K562 (cell line): ENCODE measurements around the gene PRPF6. TPM values are rescaled to one million over a fixed set of nuclear protein-coding genes. Genes with fewer than 3 reads are reported as not detected.

Experiments used
- BHLHE40 ChIP-seq: IDR thresholded peaks from 2 replicates; pipeline ENCODE4 v1.6.1; 2011; ENCODE audit warnings: low read length, improper control_type of control experiment
- CBFB ChIP-seq: sonication (generic); formaldehyde crosslinking; IDR thresholded peaks from 2 replicates; pipeline ENCODE4 v1.4.0; 2020; ENCODE audit warnings: mild to moderate bottlenecking, missing genetic modification reagents
- CTBP1 ChIP-seq: fragments of 450-650 bp; IDR thresholded peaks from 2 replicates; pipeline ENCODE4 v1.6.1; 2016; ENCODE audit warnings: borderline replicate concordance
- DPF2 ChIP-seq: fragments of 450-650 bp; IDR thresholded peaks from 2 replicates; pipeline ENCODE4 v1.6.1; 2016
- ERF ChIP-seq: fragments of 450-650 bp; formaldehyde crosslinking; IDR thresholded peaks from 2 replicates; pipeline ENCODE4 v1.4.0; 2020; ENCODE audit warnings: mild to moderate bottlenecking, mixed read lengths
- FOXA3 ChIP-seq, 2 experiments: fragments of 450-650 bp in 1 of 2; sonication (generic) in 1 of 2; formaldehyde crosslinking; IDR thresholded peaks in 1 of 2; conservative IDR thresholded peaks in 1 of 2; 2 replicates each; pipeline versions ENCODE4 v1.4.0 to v1.8.0; 2020 to 2022; ENCODE audit warnings: mild to moderate bottlenecking in 2 of 2, missing genetic modification reagents in 1 of 2
- HNRNPK ChIP-seq: fragments of 200-400 bp; formaldehyde crosslinking; IDR thresholded peaks from one replicate; pipeline ENCODE4 v1.6.1; 2018; ENCODE audit warnings: mild to moderate bottlenecking, low read depth, low read length; ENCODE audit not compliant: poor library complexity, severe bottlenecking
- KAT2B ChIP-seq: IDR thresholded peaks from one replicate; pipeline ENCODE4 v1.6.1; 2012; ENCODE audit warnings: low read depth, mild to moderate bottlenecking, control low read depth, inconsistent platforms, low read length, moderate library complexity
- MCM3 ChIP-seq: fragments of 450-650 bp; IDR thresholded peaks from 2 replicates; pipeline ENCODE4 v1.6.1; 2016
- MYC ChIP-seq, 2 experiments: fragments of 250-450 bp in 1 of 2; sonication (Bioruptor Pico) in 1 of 2; IDR thresholded peaks; 2 replicates each; pipeline versions ENCODE4 v1.5.1 to v1.6.1; 2012 to 2021; ENCODE audit warnings: low read depth in 2 of 2, borderline replicate concordance in 1 of 2, improper control_type of control experiment in 1 of 2, low read length in 1 of 2, mild to moderate bottlenecking in 1 of 2, moderate library complexity in 1 of 2
- NR2F6 ChIP-seq: fragments of 450-650 bp; formaldehyde crosslinking; IDR thresholded peaks from 2 replicates; pipeline ENCODE4 v1.4.0; 2020; ENCODE audit warnings: mild to moderate bottlenecking
- POLR2A ChIP-seq: fragments of 450-650 bp; conservative IDR thresholded peaks from 2 replicates; pipeline ENCODE4 v1.6.1; 2016
- PPARD ChIP-seq: fragments of 250-450 bp; sonication (Bioruptor Pico); IDR thresholded peaks from 2 replicates; pipeline ENCODE4 v1.8.0; 2022; ENCODE audit warnings: inconsistent platforms, mild to moderate bottlenecking, moderate library complexity
- PYGO2 ChIP-seq: fragments of 450-650 bp; IDR thresholded peaks from 2 replicates; pipeline ENCODE4 v1.6.1; 2016; ENCODE audit warnings: mild to moderate bottlenecking, missing genetic modification characterization, moderate library complexity, missing compliant biosample characterization
- TAF9B ChIP-seq: fragments of 450-650 bp; IDR thresholded peaks from 2 replicates; pipeline ENCODE4 v1.6.1; 2018; ENCODE audit warnings: mild to moderate bottlenecking; ENCODE audit not compliant: partially characterized antibody
- TBP ChIP-seq: optimal IDR thresholded peaks from 2 replicates; pipeline ENCODE3; 2011; ENCODE audit warnings: low read depth, low read length, improper control_type of control experiment
- YBX1 ChIP-seq: fragments of 450-650 bp; IDR thresholded peaks from 2 replicates; pipeline ENCODE4 v1.7.1; 2016; ENCODE audit warnings: mild to moderate bottlenecking
- ZBTB1 ChIP-seq: sonication (generic); formaldehyde crosslinking; IDR thresholded peaks from 2 replicates; pipeline ENCODE4 v1.8.1; 2023; ENCODE audit warnings: missing genetic modification reagents, low read depth, mild to moderate bottlenecking, borderline replicate concordance
- ZC3H11A ChIP-seq: IDR thresholded peaks from 2 replicates; pipeline ENCODE4 v1.6.1; 2012; ENCODE audit warnings: low read depth, low read length, improper control_type of control experiment
- ZNF354B ChIP-seq: fragments of 250-450 bp; sonication (Bioruptor Pico); IDR thresholded peaks from 2 replicates; pipeline ENCODE4 v1.4.0; 2020
- polyA plus RNA-seq, 8 experiments: library from polyadenylated mRNA; depleted of rRNA in 4 of 8; stranded (reverse) in 5 of 8; unstranded in 3 of 8; fragments of >200 nt; fragmentation: Nextera tagmentation in 2 of 8; fragmentation: Illumina TruSeq in 1 of 8; extraction: Ambion mirVana in 2 of 8; extraction: Trizol in 1 of 8; gene quantifications; 2 replicates each; pipeline versions ENCODE4 v1.2.1 to v1.2.3, GENCODE V29; 2011 to 2014; ENCODE audit warnings: inconsistent platforms in 1 of 8, missing spikeins in 1 of 8
- total RNA-seq, 7 experiments: library from RNA; depleted of rRNA in 6 of 7; stranded (reverse); fragments of >200 nt in 6 of 7; fragmentation: Illumina TruSeq in 2 of 7; extraction: Trizol in 2 of 7; gene quantifications; 2 replicates each; pipeline versions ENCODE4 v1.2.1 to v1.2.3, GENCODE V29; 2011 to 2021; ENCODE audit warnings: low replicate concordance in 1 of 7
- TF ChIP-seq, protein P1 (sequence below): fragments of 250-450 bp; sonication (Bioruptor Pico); IDR thresholded peaks from 2 replicates; pipeline ENCODE4 v1.8.0; 2022; ENCODE audit warnings: inconsistent platforms
- TF ChIP-seq, protein P2 (sequence below): sonication (generic); formaldehyde crosslinking; IDR thresholded peaks from 2 replicates; pipeline ENCODE4 v1.8.1; 2023; ENCODE audit warnings: mild to moderate bottlenecking, missing genetic modification reagents
- TF ChIP-seq, protein P3 (sequence below), 2 experiments: fragments of 200-800 bp in 1 of 2; sonication (Bioruptor generic) in 1 of 2; sonication (generic) in 1 of 2; formaldehyde crosslinking in 1 of 2; IDR thresholded peaks in 1 of 2; conservative IDR thresholded peaks in 1 of 2; 2 replicates each; pipeline versions ENCODE4 v1.5.0 to v1.6.1; 2016 to 2020; ENCODE audit warnings: missing compliant biosample characterization in 1 of 2, missing genetic modification characterization in 1 of 2, missing genetic modification reagents in 1 of 2
- TF ChIP-seq, protein P4 (sequence below): IDR thresholded peaks from 2 replicates; pipeline ENCODE4 v1.6.1; 2011; ENCODE audit not compliant: insufficient read length; ENCODE audit errors: extremely low read depth

PRPF6 gene
- total and polyA plus RNA-seq, 9 of the 15 experiments (the other 6 are each of a cell fraction or from before 2014, with no cell fraction given) = 4.2 to 83.2 (median 59.9) TPM

DNA sequence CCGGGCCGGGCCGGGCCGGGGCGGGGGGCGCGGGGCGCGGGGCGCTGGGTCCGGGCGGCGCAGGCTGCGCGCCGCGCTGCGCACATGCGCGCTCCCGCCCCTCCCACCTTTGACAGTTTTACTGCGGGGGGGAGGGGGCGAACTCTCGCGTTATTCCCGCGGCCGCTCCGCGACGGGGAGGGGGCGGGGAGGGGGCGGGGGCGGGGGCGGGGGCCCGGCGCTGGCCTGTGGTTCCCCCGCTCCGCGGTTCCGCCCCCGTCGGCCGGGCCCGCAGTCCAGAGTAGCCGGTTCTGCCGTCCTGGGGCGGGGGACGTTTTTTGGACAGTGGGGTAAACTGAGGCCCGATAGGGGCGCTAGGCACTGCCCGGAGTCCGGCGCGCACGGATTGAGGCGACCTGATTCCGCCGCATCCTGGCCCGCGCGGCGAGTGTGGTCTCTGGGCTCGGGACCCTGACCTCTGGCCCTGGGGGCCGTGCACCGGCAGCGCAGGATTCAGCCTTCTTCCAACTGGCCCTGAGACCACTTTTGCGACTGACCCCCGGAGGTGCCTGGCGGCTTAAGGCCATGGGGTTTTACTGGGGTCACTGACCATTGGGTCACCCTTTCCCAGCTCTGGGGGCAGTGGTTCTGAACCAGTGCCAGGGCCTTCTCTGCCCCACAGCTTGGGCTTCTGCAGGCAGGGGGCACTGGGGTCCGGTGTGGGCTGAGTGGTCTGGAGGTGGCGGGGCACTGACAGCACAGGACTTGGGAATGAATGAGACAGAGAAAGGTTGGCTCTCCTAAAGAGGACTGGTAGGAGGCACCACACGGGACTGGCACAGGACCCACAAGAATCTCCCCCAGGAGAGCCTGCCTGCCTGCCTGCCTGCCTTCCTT lies 10.9 kb upstream of the PRPF6 start, which contains the start of gene ZNF512B (continued):
- TF ChIP-seq BHLHE40 = no peak
- TF ChIP-seq HNRNPK = no peak
- TF ChIP-seq CTBP1 = no peak
- TF ChIP-seq FOXA3 (CRISPR knock-in tag; conservative IDR thresholded peaks at IDR 0.05 in 1 of 2, IDR thresholded peaks at IDR 0.05 in 1 of 2) = no peak
- TF ChIP-seq ZBTB1 (CRISPR knock-in tag) = no peak
- no peak for TF ChIP-seq TAF9B
- TF ChIP-seq DPF2 = no peak
- TF ChIP-seq, protein P1, sequence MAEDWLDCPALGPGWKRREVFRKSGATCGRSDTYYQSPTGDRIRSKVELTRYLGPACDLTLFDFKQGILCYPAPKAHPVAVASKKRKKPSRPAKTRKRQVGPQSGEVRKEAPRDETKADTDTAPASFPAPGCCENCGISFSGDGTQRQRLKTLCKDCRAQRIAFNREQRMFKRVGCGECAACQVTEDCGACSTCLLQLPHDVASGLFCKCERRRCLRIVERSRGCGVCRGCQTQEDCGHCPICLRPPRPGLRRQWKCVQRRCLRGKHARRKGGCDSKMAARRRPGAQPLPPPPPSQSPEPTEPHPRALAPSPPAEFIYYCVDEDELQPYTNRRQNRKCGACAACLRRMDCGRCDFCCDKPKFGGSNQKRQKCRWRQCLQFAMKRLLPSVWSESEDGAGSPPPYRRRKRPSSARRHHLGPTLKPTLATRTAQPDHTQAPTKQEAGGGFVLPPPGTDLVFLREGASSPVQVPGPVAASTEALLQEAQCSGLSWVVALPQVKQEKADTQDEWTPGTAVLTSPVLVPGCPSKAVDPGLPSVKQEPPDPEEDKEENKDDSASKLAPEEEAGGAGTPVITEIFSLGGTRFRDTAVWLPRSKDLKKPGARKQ (CRISPR knock-in tag) = no peak
- TF ChIP-seq CBFB (CRISPR knock-in tag) = no peak
- TF ChIP-seq MCM3 = no peak
- TF ChIP-seq, protein P2, sequence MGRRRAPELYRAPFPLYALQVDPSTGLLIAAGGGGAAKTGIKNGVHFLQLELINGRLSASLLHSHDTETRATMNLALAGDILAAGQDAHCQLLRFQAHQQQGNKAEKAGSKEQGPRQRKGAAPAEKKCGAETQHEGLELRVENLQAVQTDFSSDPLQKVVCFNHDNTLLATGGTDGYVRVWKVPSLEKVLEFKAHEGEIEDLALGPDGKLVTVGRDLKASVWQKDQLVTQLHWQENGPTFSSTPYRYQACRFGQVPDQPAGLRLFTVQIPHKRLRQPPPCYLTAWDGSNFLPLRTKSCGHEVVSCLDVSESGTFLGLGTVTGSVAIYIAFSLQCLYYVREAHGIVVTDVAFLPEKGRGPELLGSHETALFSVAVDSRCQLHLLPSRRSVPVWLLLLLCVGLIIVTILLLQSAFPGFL (CRISPR knock-in tag) = no peak
- no peak for TF ChIP-seq PYGO2 (tag)
- TF ChIP-seq ZNF354B (CRISPR knock-in tag) = no peak
- TF ChIP-seq NR2F6 (CRISPR knock-in tag) = no peak
- no peak for TF ChIP-seq YBX1
- TF ChIP-seq, protein P3, sequence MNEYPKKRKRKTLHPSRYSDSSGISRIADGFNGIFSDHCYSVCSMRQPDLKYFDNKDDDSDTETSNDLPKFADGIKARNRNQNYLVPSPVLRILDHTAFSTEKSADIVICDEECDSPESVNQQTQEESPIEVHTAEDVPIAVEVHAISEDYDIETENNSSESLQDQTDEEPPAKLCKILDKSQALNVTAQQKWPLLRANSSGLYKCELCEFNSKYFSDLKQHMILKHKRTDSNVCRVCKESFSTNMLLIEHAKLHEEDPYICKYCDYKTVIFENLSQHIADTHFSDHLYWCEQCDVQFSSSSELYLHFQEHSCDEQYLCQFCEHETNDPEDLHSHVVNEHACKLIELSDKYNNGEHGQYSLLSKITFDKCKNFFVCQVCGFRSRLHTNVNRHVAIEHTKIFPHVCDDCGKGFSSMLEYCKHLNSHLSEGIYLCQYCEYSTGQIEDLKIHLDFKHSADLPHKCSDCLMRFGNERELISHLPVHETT (CRISPR knock-in tag; conservative IDR thresholded peaks at IDR 0.05 in 1 of 2, IDR thresholded peaks at IDR 0.05 in 1 of 2) = no peak
- TF ChIP-seq, protein P4, sequence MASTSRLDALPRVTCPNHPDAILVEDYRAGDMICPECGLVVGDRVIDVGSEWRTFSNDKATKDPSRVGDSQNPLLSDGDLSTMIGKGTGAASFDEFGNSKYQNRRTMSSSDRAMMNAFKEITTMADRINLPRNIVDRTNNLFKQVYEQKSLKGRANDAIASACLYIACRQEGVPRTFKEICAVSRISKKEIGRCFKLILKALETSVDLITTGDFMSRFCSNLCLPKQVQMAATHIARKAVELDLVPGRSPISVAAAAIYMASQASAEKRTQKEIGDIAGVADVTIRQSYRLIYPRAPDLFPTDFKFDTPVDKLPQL = no peak
- TF ChIP-seq KAT2B = no peak
- TF ChIP-seq MYC (IDR thresholded peaks at IDR 0.05; ENCODE audit: low read depth, low read length) = peak; percentile 83
- no peak for TF ChIP-seq MYC (CRISPR knock-in tag; IDR thresholded peaks at IDR 0.05; ENCODE audit: borderline replicate concordance, low read depth)
- TF ChIP-seq TBP = peak; percentile 45
- no peak for TF ChIP-seq ERF (CRISPR knock-in tag)
- no peak; the same call in 1 of the 2 replicates for TF ChIP-seq POLR2A
- TF ChIP-seq ZC3H11A = no peak
- no peak for TF ChIP-seq PPARD (CRISPR knock-in tag)
